Pancreas (tissue), 10 donors: ENCODE data around the gene KNDC1. TPM values are rescaled to one million over a fixed set of nuclear protein-coding genes. Genes with fewer than 3 reads are reported as not detected.
"Not testable (repeated sequence)": the region's sequence is repeated elsewhere in the genome, so short reads cannot be mapped to it uniquely, and the experiment has no call there.

ENCODE experiments used
- ATAC-seq, 4 donors: fragments of 200-7000 bp; cut with Tn5 transposase; one replicate each; pipeline versions ENCODE4 v1.8.0 to v1.9.1; 2020; ENCODE audit warnings: mild to moderate bottlenecking in 4 of 4, moderate library complexity in 4 of 4
- DNase-seq, 6 donors: peaks; one replicate each; pipeline ENCODE4 v3.0.0-alpha.2; 2020
- FAIRE-seq: peaks from 2 replicates; lab custom pipeline; 2012; peaks lifted over from hg19 to GRCh38; lab: Jason Lieb, UNC
- H3K27ac ChIP-seq, 4 donors: fragments of 200-600 bp; sonication (generic); 1 replicate in 3 of 4; 2 replicates in 1 of 4; pipeline versions ENCODE4 v1.5.0 to v1.8.0; 2020
- H3K27me3 ChIP-seq, 4 donors: fragments of 200-600 bp; one replicate each; pipeline ENCODE4 v1.8.0; 2021
- H3K36me3 ChIP-seq, 3 donors: fragments of 200-600 bp; sonication (generic) in 1 of 3; one replicate each; pipeline versions ENCODE4 v1.5.0 to v1.8.0; 2020 to 2021
- H3K4me1 ChIP-seq, 3 donors: fragments of 200-600 bp; one replicate each; pipeline ENCODE4 v1.8.0; 2021
- H3K4me3 ChIP-seq, 4 donors: fragments of 200-600 bp; sonication (generic) in 2 of 4; one replicate each; pipeline versions ENCODE4 v1.5.0 to v1.8.0; 2020 to 2021
- H3K9me3 ChIP-seq, 4 donors: fragments of 200-600 bp; one replicate each; pipeline ENCODE4 v1.8.0; 2021
- WGBS, 2 donors: extraction: QIAGEN DNeasy Blood & Tissue Kit; methylation state at CpG; one replicate each; pipeline ENCODE4 v1.1.7; 2013; 5-methylcytosine and 5-hydroxymethylcytosine counted together
- intact Hi-C, 3 donors: fragments of 100-400 bp; cut with DNase I; formaldehyde crosslinking; loops; one replicate each; pipeline versions ENCODE4 v1.11.1 to v1.14.2; 2022
- polyA plus RNA-seq, 2 donors: library from polyadenylated mRNA; stranded (reverse); fragments of 200-250 nt; gene quantifications; one replicate each; pipeline ENCODE4 v1.2.3, GENCODE V29; 2013
- total RNA-seq, 6 donors: library from RNA; stranded (reverse); fragmentation: NEBNext Ultra II Directional in 4 of 6; extraction: Animal tissue kit (Norgen Biotek cat#: 25700) in 4 of 6; gene quantifications; one replicate each; pipeline versions ENCODE4 v1.2.1 to v1.2.4, GENCODE V29; 2021 to 2023
- TF ChIP-seq, protein P1 (sequence below), 4 donors: fragments of 200-600 bp; sonication (generic) in 3 of 4; IDR thresholded peaks; one replicate each; pipeline versions ENCODE4 v1.5.0 to v1.8.0; 2021; ENCODE audit warnings: antibody characterized with exemption in 4 of 4
- donor health status: healthy with polysubstance abuse.
- donor health status: DM: no; HTN: no; CAD: no; lungs with moderate emphysema.
- donor health status: DM: no; HTN: no; CAD: no.
- donor health status: control.
- donor health status: control.
- donor health status: Bipolar disorder and iron deficiency.
- donor health status: DM: yes; HTN: yes; CAD: no.
- donor health status: DM: no; HTN: no; CAD: no.
- donor health status: DM: no; HTN: no; CAD: no.
- donor health status: DM: yes; HTN: yes; CAD: no.

The KNDC1 gene
- total and polyA plus RNA-seq, 8 donors = 0.14 to 3.1 (median 0.74) TPM

DNA sequence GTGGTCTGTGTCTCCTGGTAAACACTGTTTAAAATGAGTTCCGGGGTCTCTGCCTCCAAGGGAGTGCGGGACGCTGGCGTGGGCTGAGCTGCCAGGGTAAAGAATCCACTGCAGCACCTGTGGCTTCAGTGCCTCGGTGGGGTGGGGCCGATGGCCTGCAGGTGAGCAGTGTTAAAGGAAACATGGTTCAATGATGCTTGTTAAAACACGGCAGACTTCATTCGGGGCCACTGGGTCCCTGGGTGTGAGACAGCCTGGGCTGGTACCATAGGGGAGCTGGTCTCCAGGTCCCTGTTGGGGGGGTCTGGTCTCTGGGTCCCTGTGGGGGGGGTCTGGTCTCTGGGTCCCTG is 24.9 kb upstream of the KNDC1 start:
- Histone ChIP-seq H3K27ac (no peak overlapping the region), H3K36me3 (no peaks in the 10 kb centered on the region), H3K4me1 (no peaks in the 10 kb centered on the region), H3K27me3 (no peaks in the 10 kb centered on the region), H3K4me3 (no peak overlapping the region), H3K9me3 (no peaks in the 10 kb centered on the region)
- WGBS, 2 donors = 40 to 50% methylated on average over 8 of the region's 8 CpGs
- intact Hi-C loops = no loop called here
- DNase-seq (peak in 1 of 6 donors; percentile 29), ATAC-seq (no peak), FAIRE-seq (no peak)
- TF ChIP-seq, protein P1, sequence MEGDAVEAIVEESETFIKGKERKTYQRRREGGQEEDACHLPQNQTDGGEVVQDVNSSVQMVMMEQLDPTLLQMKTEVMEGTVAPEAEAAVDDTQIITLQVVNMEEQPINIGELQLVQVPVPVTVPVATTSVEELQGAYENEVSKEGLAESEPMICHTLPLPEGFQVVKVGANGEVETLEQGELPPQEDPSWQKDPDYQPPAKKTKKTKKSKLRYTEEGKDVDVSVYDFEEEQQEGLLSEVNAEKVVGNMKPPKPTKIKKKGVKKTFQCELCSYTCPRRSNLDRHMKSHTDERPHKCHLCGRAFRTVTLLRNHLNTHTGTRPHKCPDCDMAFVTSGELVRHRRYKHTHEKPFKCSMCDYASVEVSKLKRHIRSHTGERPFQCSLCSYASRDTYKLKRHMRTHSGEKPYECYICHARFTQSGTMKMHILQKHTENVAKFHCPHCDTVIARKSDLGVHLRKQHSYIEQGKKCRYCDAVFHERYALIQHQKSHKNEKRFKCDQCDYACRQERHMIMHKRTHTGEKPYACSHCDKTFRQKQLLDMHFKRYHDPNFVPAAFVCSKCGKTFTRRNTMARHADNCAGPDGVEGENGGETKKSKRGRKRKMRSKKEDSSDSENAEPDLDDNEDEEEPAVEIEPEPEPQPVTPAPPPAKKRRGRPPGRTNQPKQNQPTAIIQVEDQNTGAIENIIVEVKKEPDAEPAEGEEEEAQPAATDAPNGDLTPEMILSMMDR (IDR thresholded peaks at IDR 0.05) = no peak

DNA sequence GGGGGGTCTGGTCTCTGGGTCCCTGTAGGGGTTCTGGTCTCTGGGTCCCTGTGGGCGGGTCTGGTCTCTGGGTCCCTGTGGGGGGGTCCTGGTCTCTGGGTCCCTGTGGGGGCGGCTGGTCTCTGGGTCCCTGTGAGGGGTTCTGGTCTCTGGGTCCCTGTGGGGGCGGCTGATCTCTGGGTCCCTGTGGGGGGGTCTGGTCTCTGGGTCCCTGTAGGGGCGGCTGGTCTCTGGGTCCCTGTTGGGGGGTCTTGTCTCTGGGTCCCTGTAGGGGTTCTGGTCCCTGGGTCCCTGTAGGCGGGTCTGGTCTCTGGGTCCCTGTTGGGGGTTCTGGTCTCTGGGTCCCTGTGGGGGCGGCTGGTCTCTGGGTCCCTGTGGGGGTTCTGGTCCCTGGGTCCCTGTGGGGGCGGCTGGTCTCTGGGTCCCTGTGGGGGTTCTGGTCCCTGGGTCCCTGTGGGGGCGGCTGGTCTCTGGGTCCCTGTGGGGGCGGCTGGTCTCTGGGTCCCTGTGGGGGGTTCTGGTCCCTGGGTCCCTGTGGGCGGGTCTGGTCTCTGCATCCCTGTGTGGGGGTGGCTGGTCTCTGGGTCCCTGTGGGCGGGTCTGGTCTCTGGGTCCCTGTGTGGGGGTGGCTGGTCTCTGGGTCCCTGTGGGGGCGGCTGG is 22.4 kb upstream of the KNDC1 start:
- H3K9me3 ChIP-seq, H3K27ac ChIP-seq, ATAC-seq, intact Hi-C loops, FAIRE-seq, H3K4me3 ChIP-seq, DNase-seq, H3K27me3 ChIP-seq, H3K4me1 ChIP-seq, H3K36me3 ChIP-seq: not testable (repeated sequence)
- WGBS, 2 donors = 68% methylated on average over 12 of the region's 12 CpGs; no CpG with 5 or more reads in 1 of the 2 donors

DNA sequence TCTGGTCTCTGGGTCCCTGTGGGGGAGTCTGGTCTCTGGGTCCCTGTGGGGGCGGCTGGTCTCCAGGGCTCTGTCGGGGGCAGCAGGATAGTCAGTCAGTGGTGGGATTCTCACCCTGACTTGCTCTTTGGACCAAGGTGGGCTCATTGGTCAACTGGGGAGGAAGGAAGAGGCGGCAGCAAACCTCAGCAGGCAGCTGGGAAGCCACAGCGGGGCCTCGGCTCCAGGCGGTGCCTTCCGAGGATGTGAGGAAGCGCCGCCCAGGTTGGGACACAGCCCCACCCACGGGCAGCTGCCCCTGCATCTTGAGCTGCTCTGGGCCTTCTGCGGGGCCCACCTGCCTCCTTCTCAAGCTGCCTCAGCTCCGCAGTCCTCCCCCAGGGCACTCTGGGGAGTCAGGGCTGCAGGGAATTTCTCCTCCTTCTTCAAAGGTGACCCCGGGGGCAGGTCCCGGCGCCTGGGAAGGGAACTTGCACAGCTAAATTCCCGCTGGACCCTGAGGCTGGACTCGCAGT is 20.4 kb upstream of the KNDC1 start:
- no peak for ATAC-seq
- TF ChIP-seq, protein P1 (IDR thresholded peaks at IDR 0.05) = no peak
- no peak overlapping the region for H3K27ac ChIP-seq
- no peaks in the 10 kb centered on the region for H3K9me3 ChIP-seq
- no peaks in the 10 kb centered on the region for H3K4me1 ChIP-seq
- WGBS, 2 donors = 29 to 37% methylated on average over 14 to 17 of the region's 17 CpGs
- no peak overlapping the region for H3K4me3 ChIP-seq
- no peak for FAIRE-seq
- intact Hi-C loops = no loop called here
- H3K36me3 ChIP-seq = no peaks in the 10 kb centered on the region
- H3K27me3 ChIP-seq = peaks cover 0 to 6% (median 1%) of the 10 kb centered on the region in 4 donors
- no peak for DNase-seq

DNA sequence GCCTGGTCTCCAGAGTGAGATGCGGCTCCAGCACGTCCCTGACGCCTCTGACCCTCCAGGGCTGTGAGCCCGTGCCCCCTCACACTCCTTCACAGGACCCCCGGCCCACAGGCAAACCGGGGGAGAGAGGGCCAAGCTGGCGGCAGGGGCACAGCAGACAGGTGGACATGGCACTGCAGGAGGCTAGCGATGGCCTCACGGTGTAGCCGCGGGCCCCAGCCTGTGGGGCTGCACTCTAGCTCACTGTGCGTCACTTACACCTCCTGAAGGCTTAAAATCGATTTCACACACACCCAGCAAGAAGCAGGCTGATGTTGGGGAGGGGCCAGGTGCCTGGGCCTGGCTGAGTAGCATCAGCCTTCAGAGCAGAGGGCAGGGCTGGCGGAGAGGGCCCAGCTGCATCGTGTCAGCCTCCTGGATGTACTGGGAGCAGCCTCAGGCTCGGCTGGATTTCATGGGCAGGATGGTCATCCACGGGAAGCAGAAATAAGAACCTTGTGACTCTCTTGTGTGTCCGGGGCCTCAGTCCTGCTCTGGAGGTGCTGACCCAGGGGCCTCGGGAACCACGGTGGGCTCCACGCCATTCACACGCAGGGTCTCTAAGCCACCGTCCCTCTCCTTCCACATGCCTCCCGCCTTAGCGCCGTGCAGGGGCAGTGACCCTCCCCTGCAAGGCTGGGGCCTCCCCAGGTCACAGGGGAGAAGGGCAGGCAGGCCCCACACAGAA is 19.4 kb upstream of the KNDC1 start:
- 44 to 48% methylated on average over 21 to 26 of the region's 26 CpGs for WGBS, 2 donors
- Histone ChIP-seq H3K36me3 (no peaks in the 10 kb centered on the region), H3K4me1 (no peaks in the 10 kb centered on the region), H3K27me3 (peaks cover 0 to 7% (median 3%) of the 10 kb centered on the region in 4 donors), H3K4me3 (no peak overlapping the region), H3K27ac (no peak overlapping the region), H3K9me3 (no peaks in the 10 kb centered on the region)
- TF ChIP-seq, protein P1 (IDR thresholded peaks at IDR 0.05) = no peak
- DNase-seq (no peak), ATAC-seq (no peak), FAIRE-seq (no peak)
- intact Hi-C loops = no loop called here

DNA sequence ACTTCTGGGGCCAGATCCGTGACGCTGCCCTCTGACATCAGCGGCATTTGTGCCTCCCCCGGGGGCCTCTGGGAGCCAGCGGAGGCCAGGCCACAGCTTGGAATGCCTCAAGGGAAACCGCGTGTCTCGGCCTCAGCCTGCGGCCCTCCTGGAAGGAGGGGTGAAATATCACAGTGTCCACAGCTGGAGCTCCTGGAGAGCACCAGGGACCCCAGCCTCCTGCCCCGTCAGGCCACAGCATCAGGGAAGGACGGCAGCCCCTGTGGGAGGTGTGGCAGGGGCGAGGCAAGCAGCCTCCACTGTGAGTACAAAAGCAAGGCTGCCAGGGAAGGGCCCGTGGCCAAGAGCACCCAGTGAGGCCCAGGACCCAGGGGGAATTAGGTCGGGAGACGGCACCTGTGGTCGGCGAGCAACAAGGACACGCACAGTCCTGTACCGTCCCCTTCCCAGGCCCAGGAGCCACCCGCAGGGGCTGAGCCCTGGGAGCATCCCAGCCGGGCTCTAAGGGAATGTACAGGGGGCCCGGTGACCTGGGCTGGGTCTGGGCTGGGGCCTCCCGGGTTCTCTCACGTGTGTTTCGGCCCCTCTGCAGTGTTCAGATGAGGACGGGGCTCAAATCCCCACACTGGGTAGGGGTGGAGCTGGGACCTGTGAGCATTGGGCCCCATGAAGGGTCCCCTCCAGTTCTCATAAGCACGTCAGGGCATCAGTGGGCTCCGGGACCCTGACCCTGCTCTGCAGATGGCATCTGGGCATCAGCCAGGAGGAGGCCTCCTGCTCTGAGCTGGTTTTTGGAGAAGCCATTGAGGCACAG is 18.7 kb upstream of the KNDC1 start:
- TF ChIP-seq, protein P1 (IDR thresholded peaks at IDR 0.05) = no peak
- 51 to 64% methylated on average over 26 to 28 of the region's 28 CpGs for WGBS, 2 donors
- Histone ChIP-seq H3K9me3 (no peaks in the 10 kb centered on the region), H3K27me3 (peaks cover 0 to 11% (median 3%) of the 10 kb centered on the region in 4 donors), H3K27ac (no peak overlapping the region), H3K4me3 (no peak overlapping the region), H3K4me1 (no peaks in the 10 kb centered on the region), H3K36me3 (no peaks in the 10 kb centered on the region)
- intact Hi-C loops = no loop called here
- DNase-seq (no peak), FAIRE-seq (no peak), ATAC-seq (no peak)
